Erythroblast (primary cell): Measurements from ENCODE around the gene LARP1.

Experiments used
- GATA1 ChIP-seq: IDR thresholded peaks from 2 replicates; pipeline ENCODE4 v1.6.1; 2011; ENCODE audit warnings: low read depth, mild to moderate bottlenecking, control low read depth, low read length, moderate library complexity
- POLR2A ChIP-seq: IDR thresholded peaks from 2 replicates; pipeline ENCODE4 v1.6.1; 2011; ENCODE audit warnings: mild to moderate bottlenecking, low read length

DNA sequence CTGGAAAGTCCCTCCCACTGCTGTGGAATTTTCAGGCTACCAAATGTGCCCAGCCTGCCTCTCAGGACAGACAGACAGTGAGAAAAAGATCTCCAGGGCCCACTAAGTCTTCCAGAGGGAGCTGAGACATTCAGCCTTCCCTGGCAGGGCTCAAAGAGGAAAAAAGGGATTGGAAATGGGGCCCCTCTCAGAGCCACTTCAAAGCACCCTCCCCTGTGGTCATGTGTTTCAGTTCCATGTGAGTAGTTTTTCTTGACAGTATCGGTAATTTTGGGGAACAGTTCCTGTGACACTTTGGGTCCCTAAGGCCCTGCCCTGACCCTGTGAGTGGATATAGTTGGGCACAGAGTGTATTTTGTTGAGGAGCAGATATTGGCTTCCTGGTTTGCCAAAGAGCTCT lies 25.0 kb downstream of the LARP1 start:
- no peak for TF ChIP-seq POLR2A
- TF ChIP-seq GATA1 = no peak
